HUDEP-2 (cell line): ENCODE measurements around the gene FOXP1.

ENCODE experiments used
- DNase-seq, 76 experiments: peaks; one replicate each; lab custom pipeline; 2025; ENCODE audit not compliant: unreplicated experiment in 76 of 76; lab: John Stamatoyannopoulos, UW

The FOXP1 gene

GRCh38 chr3:71099997-71100719 is 483.4 kb downstream of the FOXP1 start:
- no peak for DNase-seq

- DNase-seq: no peak
Measured at GRCh38 chr3:71097557-71097956, 486.0 kb downstream of the FOXP1 start.

GRCh38 chr3:71095511-71096291 is 487.8 kb downstream of the FOXP1 start:
- DNase-seq: no peak

- DNase-seq: no peak
Measured at GRCh38 chr3:71094658-71095209, 488.8 kb downstream of the FOXP1 start.

GRCh38 chr3:71092665-71093064 is 490.9 kb downstream of the FOXP1 start:
- no peak for DNase-seq

- DNase-seq: no peak
Measured at GRCh38 chr3:71090207-71090606, 493.3 kb downstream of the FOXP1 start.

- no peak for DNase-seq
Measured at GRCh38 chr3:71089271-71089847, 494.2 kb downstream of the FOXP1 start.

- DNase-seq: no peak
Measured at GRCh38 chr3:71088742-71089141, 494.8 kb downstream of the FOXP1 start.

- DNase-seq: no peak
Measured at GRCh38 chr3:71088019-71088708, 495.4 kb downstream of the FOXP1 start.

- DNase-seq: no peak
Measured at GRCh38 chr3:71087143-71088018, 496.1 kb downstream of the FOXP1 start.

GRCh38 chr3:71086777-71087142 is 496.8 kb downstream of the FOXP1 start:
- no peak for DNase-seq

- no peak for DNase-seq
Measured at GRCh38 chr3:71083726-71084131, 499.8 kb downstream of the FOXP1 start.

- no peak for DNase-seq
Measured at GRCh38 chr3:71082833-71083232, 500.7 kb downstream of the FOXP1 start.

- DNase-seq: no peak
Measured at GRCh38 chr3:71080517-71081083, 502.9 kb downstream of the FOXP1 start.

- DNase-seq: no peak
Measured at GRCh38 chr3:71078723-71079525, 504.6 kb downstream of the FOXP1 start.

- no peak for DNase-seq
Measured at GRCh38 chr3:71078199-71078598, 505.3 kb downstream of the FOXP1 start.

- DNase-seq: no peak
Measured at GRCh38 chr3:71077070-71077469, 506.5 kb downstream of the FOXP1 start.

GRCh38 chr3:71076361-71077002 is 507.0 kb downstream of the FOXP1 start:
- DNase-seq: no peak
